A673 (cell line): ENCODE measurements around the gene ADAMTS9. TPM values are rescaled to one million over a fixed set of nuclear protein-coding genes. Genes with fewer than 3 reads are reported as not detected.
A peak's percentile ranks its signal among the peaks of the same experiment; 100 is the strongest.

Experiments used
- BruUV-seq: library from RNA; stranded (reverse); fragments of 400-500 nt; replicated peaks from 2 replicates; lab custom pipeline; 2021; lab: Mats Ljungman, UMichigan
- CTCF ChIA-PET: fragments of 300-600 bp; sonication (Branson Sonifier 250); formaldehyde crosslinking; loops from one replicate; lab custom pipeline; 2022; ENCODE audit warnings: antibody characterized with exemption; lab: Charles Lee
- POLR2A ChIA-PET: fragments of 300-600 bp; sonication (Branson Sonifier 250); formaldehyde crosslinking; loops from one replicate; lab custom pipeline; 2022; ENCODE audit warnings: antibody characterized with exemption; ENCODE audit not compliant: low non-redundant PET; lab: Charles Lee
- DNase-seq: peaks from one replicate; pipeline ENCODE4 v3.0.0-alpha.2; 2015; ENCODE audit warnings: low spot score
- H3K27ac ChIP-seq: fragments of 200-600 bp; sonication (generic); 2 replicates; pipeline ENCODE4 v1.5.1; 2016; ENCODE audit warnings: mixed run types, low read depth, mild to moderate bottlenecking, mixed read lengths, antibody characterized with exemption, low read length; ENCODE audit not compliant: poor library complexity, severe bottlenecking
- H3K27me3 ChIP-seq: fragments of 200-600 bp; sonication (generic); replicated peaks from 2 replicates; pipeline ENCODE4 v1.6.1; 2017; ENCODE audit warnings: mixed run types, low read depth, mild to moderate bottlenecking, mixed read lengths, antibody characterized with exemption, low read length; ENCODE audit not compliant: insufficient read depth, poor library complexity
- H3K36me3 ChIP-seq: fragments of 200-600 bp; sonication (generic); 2 replicates; pipeline ENCODE4 v1.6.1; 2016; ENCODE audit warnings: mixed run types, mild to moderate bottlenecking, mixed read lengths, antibody characterized with exemption, low read length; ENCODE audit not compliant: insufficient read depth, poor library complexity, severe bottlenecking
- H3K4me1 ChIP-seq: fragments of 200-600 bp; sonication (generic); 2 replicates; pipeline ENCODE4 v1.6.1; 2017; ENCODE audit warnings: mixed run types, mild to moderate bottlenecking, mixed read lengths, antibody characterized with exemption, low read length; ENCODE audit not compliant: insufficient read depth, poor library complexity, severe bottlenecking
- H3K4me3 ChIP-seq: fragments of 200-600 bp; sonication (generic); 2 replicates; pipeline ENCODE4 v1.5.1; 2016; ENCODE audit warnings: low read depth, mixed run types, mild to moderate bottlenecking, mixed read lengths, low read length; ENCODE audit not compliant: poor library complexity, severe bottlenecking
- H3K9me3 ChIP-seq: fragments of 200-600 bp; sonication (generic); 2 replicates; pipeline ENCODE4 v1.6.1; 2016; ENCODE audit warnings: mixed run types, low read depth, mild to moderate bottlenecking, mixed read lengths, antibody characterized with exemption, low read length; ENCODE audit not compliant: poor library complexity, severe bottlenecking
- EZH2 ChIP-seq: fragments of 200-600 bp; sonication (generic); IDR thresholded peaks from 2 replicates; pipeline ENCODE4 v1.6.1; 2017; ENCODE audit warnings: borderline replicate concordance, low read depth, mild to moderate bottlenecking, mixed read lengths, antibody characterized with exemption, low read length; ENCODE audit not compliant: poor library complexity, severe bottlenecking
- intact Hi-C: fragments of 100-400 bp; cut with micrococcal nuclease; formaldehyde crosslinking; loops from one replicate; pipeline ENCODE4 v1.10.0; 2022; ENCODE audit not compliant: unreplicated experiment
- total RNA-seq: library from RNA; stranded (reverse); gene quantifications from 2 replicates; pipeline ENCODE4 v1.2.3, GENCODE V29; 2021
- TF ChIP-seq, protein P1 (sequence below): fragments of 300-800, 200-600 bp; sonication (generic); conservative IDR thresholded peaks from 2 replicates; pipeline ENCODE4 v1.5.1; 2017; ENCODE audit warnings: low read depth, mild to moderate bottlenecking, antibody characterized with exemption, low read length, moderate library complexity, mixed read lengths

The ADAMTS9 gene
- total RNA-seq, 1 experiment from 2014 or later: 0.26 TPM

DNA sequence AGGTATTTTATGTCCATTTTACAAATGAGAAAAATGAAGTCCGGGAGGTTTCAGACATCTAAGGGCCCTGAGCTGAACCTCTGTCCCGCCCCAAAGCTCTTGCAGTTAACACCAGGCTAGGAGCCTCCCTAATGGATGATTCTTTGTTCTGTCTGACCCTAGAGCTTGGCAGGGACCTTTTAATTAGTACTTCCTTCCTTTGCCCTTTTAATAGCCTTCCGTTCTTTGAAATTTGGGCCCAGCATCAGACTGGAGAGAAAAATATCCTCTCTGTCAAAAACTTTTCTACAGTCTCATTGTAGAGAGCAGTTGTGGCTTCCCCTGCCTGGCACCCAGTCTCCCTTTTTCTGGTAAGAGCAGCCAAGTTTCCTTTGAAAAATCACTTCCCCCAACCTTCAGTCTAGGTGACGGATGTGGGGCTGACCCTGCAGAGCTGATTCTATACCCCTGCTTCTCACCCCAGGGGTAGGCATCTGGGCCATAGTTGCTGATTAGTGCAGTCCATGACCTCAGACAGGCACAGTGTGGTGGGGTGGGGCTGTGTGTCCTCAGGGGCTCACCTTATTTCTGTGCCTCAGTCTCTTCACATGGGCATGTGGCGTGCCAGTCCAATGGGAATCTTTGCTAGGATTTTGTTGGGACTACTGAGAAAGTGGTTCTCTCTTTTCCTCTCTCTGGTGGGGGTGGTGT, 220.4 kb downstream of the ADAMTS9 start:
- Histone ChIP-seq H3K36me3 (no peaks in the 10 kb centered on the region), H3K27ac (no peak overlapping the region), H3K27me3 (no peaks in the 10 kb centered on the region), H3K9me3 (no peaks in the 10 kb centered on the region), H3K4me3 (no peak overlapping the region), H3K4me1 (no peaks in the 10 kb centered on the region)
- TF ChIP-seq, protein P1, sequence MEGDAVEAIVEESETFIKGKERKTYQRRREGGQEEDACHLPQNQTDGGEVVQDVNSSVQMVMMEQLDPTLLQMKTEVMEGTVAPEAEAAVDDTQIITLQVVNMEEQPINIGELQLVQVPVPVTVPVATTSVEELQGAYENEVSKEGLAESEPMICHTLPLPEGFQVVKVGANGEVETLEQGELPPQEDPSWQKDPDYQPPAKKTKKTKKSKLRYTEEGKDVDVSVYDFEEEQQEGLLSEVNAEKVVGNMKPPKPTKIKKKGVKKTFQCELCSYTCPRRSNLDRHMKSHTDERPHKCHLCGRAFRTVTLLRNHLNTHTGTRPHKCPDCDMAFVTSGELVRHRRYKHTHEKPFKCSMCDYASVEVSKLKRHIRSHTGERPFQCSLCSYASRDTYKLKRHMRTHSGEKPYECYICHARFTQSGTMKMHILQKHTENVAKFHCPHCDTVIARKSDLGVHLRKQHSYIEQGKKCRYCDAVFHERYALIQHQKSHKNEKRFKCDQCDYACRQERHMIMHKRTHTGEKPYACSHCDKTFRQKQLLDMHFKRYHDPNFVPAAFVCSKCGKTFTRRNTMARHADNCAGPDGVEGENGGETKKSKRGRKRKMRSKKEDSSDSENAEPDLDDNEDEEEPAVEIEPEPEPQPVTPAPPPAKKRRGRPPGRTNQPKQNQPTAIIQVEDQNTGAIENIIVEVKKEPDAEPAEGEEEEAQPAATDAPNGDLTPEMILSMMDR: no peak
- no peak for TF ChIP-seq EZH2
- ChIA-PET CTCF (interaction anchor here (0.7 kb wide), 1 partner anchor 1824 kb away, joined by 3 read pairs; no protein-coding TSS in a partner anchor), POLR2A (no interaction called here)
- peak; percentile 17 for DNase-seq
- BruUV-seq: no TSS peak
- intact Hi-C loops: no loop called here
